DND-41 (cell line): Measurements from ENCODE around the gene TPX2.

Source experiments
- ATAC-seq: fragments of 200-7000 bp; cut with Tn5 transposase; 3 replicates; pipeline ENCODE4 v1.9.1; 2021; ENCODE audit warnings: low read depth; ENCODE audit not compliant: insufficient read depth
- DNase-seq: peaks from one replicate; pipeline ENCODE4 v3.0.0-alpha.2; 2020
- H2AFZ ChIP-seq: 2 replicates; pipeline ENCODE4 v1.6.0; 2012; ENCODE audit warnings: low read depth, low read length
- H3K27ac ChIP-seq: 2 replicates; pipeline ENCODE4 v1.5.1; 2012; ENCODE audit warnings: low read length, inconsistent platforms
- H3K27me3 ChIP-seq: fragments of 200-600 bp; sonication (generic); 2 replicates; pipeline ENCODE4 v1.6.0; 2012; ENCODE audit warnings: low read length, mild to moderate bottlenecking, inconsistent platforms; ENCODE audit not compliant: insufficient read depth, poor library complexity
- H3K36me3 ChIP-seq: 2 replicates; pipeline ENCODE4 v1.5.1; 2012; ENCODE audit warnings: low read length, inconsistent platforms; ENCODE audit not compliant: insufficient read depth
- H3K4me1 ChIP-seq: 2 replicates; pipeline ENCODE4 v1.5.1; 2012; ENCODE audit warnings: mild to moderate bottlenecking, low read length; ENCODE audit not compliant: insufficient read depth
- H3K4me2 ChIP-seq: 2 replicates; pipeline ENCODE4 v1.6.0; 2012; ENCODE audit warnings: mild to moderate bottlenecking, moderate library complexity, low read length, inconsistent platforms; ENCODE audit not compliant: insufficient read depth
- H3K4me3 ChIP-seq, 2 experiments: fragments of 200-600 bp in 1 of 2; shearing (Covaris generic) in 1 of 2; 2 replicates each; pipeline ENCODE4 v1.5.1; 2012 to 2016; ENCODE audit warnings: inconsistent platforms in 2 of 2, low read length in 2 of 2, mild to moderate bottlenecking in 2 of 2, low read depth in 1 of 2, moderate library complexity in 1 of 2
- H3K79me2 ChIP-seq: 2 replicates; pipeline ENCODE4 v1.6.0; 2012; ENCODE audit warnings: low read length, inconsistent platforms; ENCODE audit not compliant: insufficient read depth
- H3K9ac ChIP-seq: 2 replicates; pipeline ENCODE4 v1.6.0; 2012; ENCODE audit warnings: low read depth, mild to moderate bottlenecking, inconsistent platforms, low read length, moderate library complexity
- H3K9me3 ChIP-seq: 2 replicates; pipeline ENCODE4 v1.5.1; 2012; ENCODE audit warnings: low read length, moderate library complexity, mild to moderate bottlenecking, inconsistent platforms; ENCODE audit not compliant: insufficient read depth, severe bottlenecking
- H4K20me1 ChIP-seq: 2 replicates; pipeline ENCODE4 v1.6.0; 2012; ENCODE audit warnings: low read length; ENCODE audit not compliant: insufficient read depth
- CTCF ChIP-seq: IDR thresholded peaks from 2 replicates; pipeline ENCODE4 v1.5.1; 2012; ENCODE audit warnings: borderline replicate concordance, low read length, moderate library complexity, mild to moderate bottlenecking; ENCODE audit not compliant: poor library complexity, severe bottlenecking; ENCODE audit errors: extremely low read depth
- EZH2 ChIP-seq: IDR thresholded peaks from 3 replicates; pipeline ENCODE4 v1.6.1; 2012; ENCODE audit warnings: borderline replicate concordance, low read depth, mild to moderate bottlenecking, moderate library complexity, low read length, inconsistent platforms; ENCODE audit not compliant: severe bottlenecking

The TPX2 gene

GRCh38 chr20:31770243-31770642 is 31.2 kb downstream of the TPX2 start:
- TF ChIP-seq EZH2 (no peak), CTCF (no peak)
- Histone ChIP-seq H3K4me1 (no peaks in the 10 kb centered on the region), H3K79me2 (peaks cover 78% of the 10 kb centered on the region), H4K20me1 (peaks cover 21% of the 10 kb centered on the region; the same call in 1 of the 2 replicates), H3K9me3 (no peaks in the 10 kb centered on the region), H3K4me2 (no peak overlapping the region), H3K4me3 (no peak overlapping the region), H3K36me3 (peaks cover 95% of the 10 kb centered on the region), H2AFZ (no peak overlapping the region), H3K27ac (no peak overlapping the region), H3K27me3 (no peaks in the 10 kb centered on the region), H3K9ac (no peak overlapping the region)
- DNase-seq (no peak), ATAC-seq (no peak)

- H3K79me2 ChIP-seq: peaks cover 61% of the 10 kb centered on the region
- H3K27ac ChIP-seq: no peak overlapping the region
- H3K4me3 ChIP-seq: no peak overlapping the region
- no peak for DNase-seq
- H3K9me3 ChIP-seq: no peaks in the 10 kb centered on the region
- peaks cover 98% of the 10 kb centered on the region for H3K36me3 ChIP-seq
- H3K4me2 ChIP-seq: no peak overlapping the region
- H3K4me1 ChIP-seq: no peaks in the 10 kb centered on the region
- ATAC-seq: no peak
- peaks cover 21% of the 10 kb centered on the region for H4K20me1 ChIP-seq
- no peak overlapping the region for H2AFZ ChIP-seq
- TF ChIP-seq CTCF (no peak), EZH2 (no peak)
- no peaks in the 10 kb centered on the region for H3K27me3 ChIP-seq
- H3K9ac ChIP-seq: no peak overlapping the region
Measured at GRCh38 chr20:31774408-31774807, 35.3 kb downstream of the TPX2 start.

- no peaks in the 10 kb centered on the region for H3K27me3 ChIP-seq
- H3K4me3 ChIP-seq: no peak overlapping the region
- DNase-seq (no peak), ATAC-seq (no peak)
- H3K36me3 ChIP-seq: peaks cover 98% of the 10 kb centered on the region
- no peak overlapping the region for H3K9ac ChIP-seq
- H3K9me3 ChIP-seq: no peaks in the 10 kb centered on the region
- peaks cover 5% of the 10 kb centered on the region for H4K20me1 ChIP-seq
- no peak overlapping the region for H3K4me2 ChIP-seq
- H3K27ac ChIP-seq: no peak overlapping the region
- no peaks in the 10 kb centered on the region for H3K4me1 ChIP-seq
- peaks cover 13% of the 10 kb centered on the region for H3K79me2 ChIP-seq
- TF ChIP-seq CTCF (no peak), EZH2 (no peak)
- no peak overlapping the region for H2AFZ ChIP-seq
Measured at GRCh38 chr20:31780839-31781238, 41.7 kb downstream of the TPX2 start.

- Histone ChIP-seq H4K20me1 (peaks cover 5% of the 10 kb centered on the region), H3K36me3 (peaks cover 99% of the 10 kb centered on the region), H3K9ac (no peak overlapping the region), H3K27me3 (no peaks in the 10 kb centered on the region), H3K9me3 (no peaks in the 10 kb centered on the region), H3K79me2 (peaks cover 22% of the 10 kb centered on the region), H3K27ac (no peak overlapping the region), H3K4me1 (no peaks in the 10 kb centered on the region), H2AFZ (no peak overlapping the region), H3K4me2 (no peak overlapping the region), H3K4me3 (no peak overlapping the region)
- no peak for DNase-seq
- ATAC-seq: peak; percentile 17; the same call in 1 of the 3 replicates
- TF ChIP-seq EZH2: no peak
- no peak for TF ChIP-seq CTCF
Measured at GRCh38 chr20:31781945-31782344, 42.9 kb downstream of the TPX2 start.
